Keratinocyte (primary cell): Measurements from ENCODE around the gene TLK1. TPM values are rescaled to one million over a fixed set of nuclear protein-coding genes. Genes with fewer than 3 reads are reported as not detected.
"Not testable (repeated sequence)": the region's sequence is repeated elsewhere in the genome, so short reads cannot be mapped to it uniquely, and the experiment has no call there.

ENCODE experiments used
- DNase-seq: peaks from one replicate; pipeline ENCODE4 v3.0.0-alpha.2; 2011; ENCODE audit warnings: low read depth, missing footprints, low spot score
- FAIRE-seq: peaks from 2 replicates; lab custom pipeline; 2011; peaks lifted over from hg19 to GRCh38; lab: Jason Lieb, UNC
- H2AFZ ChIP-seq: 2 replicates; pipeline ENCODE4 v1.6.0; 2012; ENCODE audit warnings: low read length, control low read depth, inconsistent platforms; ENCODE audit not compliant: control insufficient read depth
- H3K27ac ChIP-seq: 2 replicates; pipeline ENCODE4 v1.5.1; 2011; ENCODE audit warnings: low read length; ENCODE audit not compliant: control insufficient read depth, insufficient read depth
- H3K27me3 ChIP-seq: 3 replicates; pipeline ENCODE4 v1.6.0; 2011; ENCODE audit warnings: low read length; ENCODE audit not compliant: control insufficient read depth, insufficient read depth; ENCODE audit errors: extremely low read depth
- H3K36me3 ChIP-seq, 2 experiments: 2 replicates in 1 of 2; 3 replicates in 1 of 2; pipeline ENCODE4 v1.5.1; 2011; ENCODE audit warnings: low read length in 2 of 2, mild to moderate bottlenecking in 1 of 2; ENCODE audit not compliant: control insufficient read depth in 2 of 2, insufficient read depth in 2 of 2; ENCODE audit errors: extremely low read depth in 1 of 2
- H3K4me1 ChIP-seq: 3 replicates; pipeline ENCODE4 v1.5.1; 2011; ENCODE audit warnings: low read length; ENCODE audit not compliant: control insufficient read depth, insufficient read depth; ENCODE audit errors: extremely low read depth
- H3K4me2 ChIP-seq: 3 replicates; pipeline ENCODE4 v1.6.0; 2011; ENCODE audit warnings: low read depth, low read length; ENCODE audit not compliant: control insufficient read depth, insufficient read depth; ENCODE audit errors: extremely low read depth
- H3K4me3 ChIP-seq, 3 experiments: fragments of 200-600 bp in 1 of 3; sonication (generic) in 1 of 3; 2 replicates in 2 of 3; 3 replicates in 1 of 3; pipeline ENCODE4 v1.5.1; 2011 to 2016; ENCODE audit warnings: low read length in 3 of 3, mild to moderate bottlenecking in 3 of 3, control low read depth in 2 of 3, inconsistent platforms in 1 of 3, low read depth in 1 of 3, mixed read lengths in 1 of 3, mixed run types in 1 of 3, moderate library complexity in 1 of 3; ENCODE audit not compliant: control insufficient read depth in 2 of 3, insufficient read depth in 2 of 3; ENCODE audit errors: extremely low read depth in 1 of 3
- H3K79me2 ChIP-seq: 2 replicates; pipeline ENCODE4 v1.6.0; 2012; ENCODE audit warnings: low read length; ENCODE audit not compliant: control insufficient read depth, insufficient read depth
- H3K9ac ChIP-seq: 3 replicates; pipeline ENCODE4 v1.6.0; 2011; ENCODE audit warnings: low read length; ENCODE audit not compliant: control insufficient read depth, insufficient read depth; ENCODE audit errors: extremely low read depth
- H3K9me1 ChIP-seq: 3 replicates; pipeline ENCODE4 v1.6.0; 2011; ENCODE audit warnings: low read length; ENCODE audit not compliant: control insufficient read depth, insufficient read depth; ENCODE audit errors: extremely low read depth
- H3K9me3 ChIP-seq: 2 replicates; pipeline ENCODE4 v1.5.1; 2012; ENCODE audit warnings: low read depth, low read length; ENCODE audit not compliant: control insufficient read depth
- H4K20me1 ChIP-seq: 3 replicates; pipeline ENCODE4 v1.6.0; 2011; ENCODE audit warnings: low read length; ENCODE audit not compliant: control insufficient read depth, insufficient read depth; ENCODE audit errors: extremely low read depth
- CTCF ChIP-seq, 3 experiments: IDR thresholded peaks in 1 of 3; conservative IDR thresholded peaks in 1 of 3; optimal IDR thresholded peaks in 1 of 3; 2 replicates in 2 of 3; 3 replicates in 1 of 3; pipeline versions ENCODE3 to v1.5.1; 2011; ENCODE audit warnings: low read length in 3 of 3, mild to moderate bottlenecking in 3 of 3, moderate library complexity in 2 of 3, control low read depth in 1 of 3, inconsistent platforms in 1 of 3; ENCODE audit not compliant: insufficient read depth in 2 of 3; ENCODE audit errors: extremely low read depth in 1 of 3
- EZH2 ChIP-seq: IDR thresholded peaks from one replicate; pipeline ENCODE4 v1.6.1; 2012; ENCODE audit warnings: inconsistent platforms, mild to moderate bottlenecking, low read length, moderate library complexity
- dilution Hi-C: fragments of 300-500 bp; cut with MboI; formaldehyde crosslinking; loops from one replicate; pipeline ENCODE4 v1.7.0; 2020; ENCODE audit warnings: low sequenced_read_pairs; ENCODE audit not compliant: extremely low pct_ligation_motif_present
- polyA plus RNA-seq, 5 experiments: library from polyadenylated mRNA; depleted of rRNA in 3 of 5; stranded (reverse) in 3 of 5; stranded (forward) in 1 of 5; unstranded in 1 of 5; fragments of >200 nt; gene quantifications; 1 replicate in 1 of 5; 2 replicates in 3 of 5; 3 replicates in 1 of 5; pipeline versions ENCODE4 v1.2.1 to v1.2.3, GENCODE V29; 2011 to 2012; ENCODE audit warnings: missing spikeins in 2 of 5, low read depth in 1 of 5, low replicate concordance in 1 of 5

TLK1 gene
- polyA plus RNA-seq, 1 donor (not counting 4 experiments of a cell fraction or from before 2014, with no cell fraction given) = 14.7 TPM

DNA sequence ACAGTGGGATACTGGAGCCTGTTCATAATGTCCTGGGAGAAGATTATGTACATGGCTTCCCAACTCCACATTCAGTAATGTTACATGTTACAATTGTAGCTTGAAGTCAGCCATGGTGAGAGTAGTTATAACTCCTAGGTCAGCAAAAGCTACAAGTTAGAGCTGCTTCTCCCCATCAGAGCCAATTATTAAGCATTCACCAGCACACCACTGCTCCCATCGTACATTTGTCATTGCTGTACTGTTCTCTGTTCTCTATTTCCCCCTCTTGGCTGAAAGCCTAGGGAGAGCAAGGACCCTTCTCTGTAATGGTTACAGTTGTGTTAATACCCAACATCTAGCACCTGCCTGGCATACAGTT is 5.3 kb upstream of the TLK1 start:
- no peak overlapping the region for H2AFZ ChIP-seq
- no peak for DNase-seq
- FAIRE-seq = no peak
- H3K27ac ChIP-seq = no peak overlapping the region
- TF ChIP-seq CTCF (optimal IDR thresholded peaks at IDR 0.05 in 1 of 3, IDR thresholded peaks at IDR 0.05 in 1 of 3, conservative IDR thresholded peaks at IDR 0.05 in 1 of 3; ENCODE audit: extremely low read depth in 1 of 3, insufficient read depth in 2 of 3, low read length in 3 of 3) = no peak
- no peak for TF ChIP-seq EZH2
- no peak overlapping the region for H3K4me2 ChIP-seq
- H3K36me3 ChIP-seq = no peaks in the 10 kb centered on the region
- dilution Hi-C loops = no loop called here
- H3K4me3 ChIP-seq = no peak overlapping the region
- no peak overlapping the region for H3K9ac ChIP-seq
- no peaks in the 10 kb centered on the region for H3K9me1 ChIP-seq
- no peaks in the 10 kb centered on the region for H4K20me1 ChIP-seq
- H3K79me2 ChIP-seq = no peaks in the 10 kb centered on the region
- H3K27me3 ChIP-seq = no peaks in the 10 kb centered on the region
- no peaks in the 10 kb centered on the region for H3K9me3 ChIP-seq
- H3K4me1 ChIP-seq = no peaks in the 10 kb centered on the region

DNA sequence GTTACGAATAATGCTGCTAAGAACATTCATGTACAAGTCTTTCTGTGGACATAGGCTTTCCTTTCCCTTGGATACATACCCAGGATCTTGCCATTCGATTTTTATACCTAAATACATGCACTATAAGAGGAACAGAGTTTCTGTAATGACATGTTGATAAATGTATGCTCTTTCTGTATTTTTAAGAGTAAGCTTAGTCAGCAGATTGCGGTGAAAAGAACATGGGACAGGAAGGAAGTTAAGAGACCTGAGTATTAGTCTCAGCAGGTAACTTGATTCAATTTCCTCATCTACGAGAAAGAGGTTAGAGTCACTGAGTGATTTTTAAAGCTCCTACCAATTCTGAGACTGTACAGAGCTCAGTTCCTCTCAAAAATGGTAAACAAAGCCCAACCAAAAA is 2.6 kb upstream of the TLK1 start:
- no peak for FAIRE-seq
- DNase-seq = no peak
- H3K36me3 ChIP-seq = no peaks in the 10 kb centered on the region
- H3K4me3 ChIP-seq = no peak overlapping the region
- no peaks in the 10 kb centered on the region for H3K9me1 ChIP-seq
- H3K27ac ChIP-seq = no peak overlapping the region
- no peak overlapping the region for H3K4me2 ChIP-seq
- peaks cover 20% of the 10 kb centered on the region for H3K79me2 ChIP-seq
- no peak for TF ChIP-seq CTCF (optimal IDR thresholded peaks at IDR 0.05 in 1 of 3, IDR thresholded peaks at IDR 0.05 in 1 of 3, conservative IDR thresholded peaks at IDR 0.05 in 1 of 3; ENCODE audit: extremely low read depth in 1 of 3, insufficient read depth in 2 of 3, low read length in 3 of 3)
- TF ChIP-seq EZH2 = no peak
- H4K20me1 ChIP-seq = no peaks in the 10 kb centered on the region
- H2AFZ ChIP-seq = no peak overlapping the region
- no peaks in the 10 kb centered on the region for H3K9me3 ChIP-seq
- no peak overlapping the region for H3K9ac ChIP-seq
- peaks cover 1% of the 10 kb centered on the region for H3K4me1 ChIP-seq
- H3K27me3 ChIP-seq = no peaks in the 10 kb centered on the region
- dilution Hi-C loops = no loop called here

- H2AFZ ChIP-seq, H3K27me3 ChIP-seq, H4K20me1 ChIP-seq, FAIRE-seq, H3K9me3 ChIP-seq, H3K27ac ChIP-seq, H3K4me1 ChIP-seq, DNase-seq, H3K9me1 ChIP-seq, H3K9ac ChIP-seq, H3K4me2 ChIP-seq, H3K4me3 ChIP-seq, dilution Hi-C loops, H3K36me3 ChIP-seq: not testable (repeated sequence)
- peaks cover 26% of the 10 kb centered on the region for H3K79me2 ChIP-seq
Observed at GRCh38 chr2:171162522-171163197, 2.0 kb upstream of the TLK1 start.
